ENCODE data around the gene CFP.

CFP gene

DNA sequence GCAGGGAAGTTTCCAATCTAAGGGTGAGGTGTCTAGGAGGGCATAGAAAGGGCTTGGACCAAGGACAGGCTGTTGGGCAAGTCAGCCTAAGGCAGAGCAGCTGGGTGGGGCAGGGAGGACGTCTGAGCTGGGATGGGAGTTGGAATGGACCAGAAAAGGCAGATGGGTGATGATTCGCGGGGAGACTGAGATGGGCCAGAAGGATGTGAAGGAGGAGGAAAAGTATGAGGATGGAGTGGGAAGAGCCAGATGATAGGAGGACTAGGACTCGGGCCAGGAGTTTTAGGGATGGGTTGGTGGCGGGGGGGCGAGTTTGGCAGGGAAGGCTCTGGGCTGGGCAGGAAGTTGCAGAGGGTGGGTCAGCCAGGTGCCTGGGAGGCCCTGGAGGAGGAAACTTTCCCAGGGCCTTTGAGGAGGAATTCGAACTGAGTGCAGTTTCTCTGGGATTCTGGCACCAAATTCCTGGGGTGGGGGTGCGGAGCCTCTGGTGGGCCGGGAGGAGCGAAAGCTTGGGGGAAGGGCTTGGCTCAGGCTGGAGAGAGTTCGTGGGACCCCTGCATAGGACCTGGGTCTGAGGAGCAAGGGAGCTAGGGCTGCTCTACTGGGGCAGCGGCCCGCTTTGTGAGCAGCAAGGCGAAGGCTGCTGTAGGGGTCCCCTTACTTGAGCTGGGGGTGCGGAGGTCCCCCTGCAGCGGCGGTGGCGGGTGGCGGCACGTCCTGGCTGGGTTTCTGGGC, 56.2 kb downstream of the CFP start:
- no peak for DNase-seq

Measured in hematopoietic multipotent progenitor cell treated with erythropoietin and hydrocortisone succinate and interleukin-3 and kit ligand, for 4 days (in vitro differentiated cells).